ENCODE measurements around the gene TRAF3.

The TRAF3 gene

DNA sequence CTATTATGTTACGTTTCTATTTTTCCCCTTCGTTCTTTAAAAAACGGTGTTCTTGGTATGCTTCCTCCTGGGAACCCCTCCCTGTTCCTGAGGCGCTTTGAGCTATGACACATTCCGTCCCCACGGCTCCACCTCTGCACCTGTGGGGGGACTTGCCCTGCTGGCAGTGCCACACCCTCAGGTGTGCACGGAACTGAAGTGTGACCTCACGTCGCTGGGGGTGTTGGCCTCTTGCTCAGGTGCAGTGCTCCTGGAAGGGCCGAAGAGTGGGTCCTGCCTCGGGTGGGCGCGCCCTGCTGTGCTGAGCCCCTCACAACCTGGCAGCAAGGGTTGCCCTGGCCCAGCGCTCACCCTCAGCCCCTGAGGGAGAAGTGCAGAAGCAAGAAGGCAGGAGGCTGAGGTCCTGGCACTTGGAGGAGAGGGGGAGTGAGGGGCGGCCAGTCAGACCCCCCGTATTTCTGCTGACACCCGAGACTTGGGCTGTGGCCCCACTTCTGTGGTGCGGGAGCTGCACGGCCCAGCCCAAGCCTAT is 150.2 kb downstream of the TRAF3 start:
- TF ChIP-seq GLIS3 (CRISPR knock-in tag; IDR thresholded peaks at IDR 0.05): no peak
- TF ChIP-seq ZNF565 (CRISPR knock-in tag; conservative IDR thresholded peaks at IDR 0.05; ENCODE audit: low read depth): no peak
- TF ChIP-seq RARB (CRISPR knock-in tag; IDR thresholded peaks at IDR 0.05): no peak
- no peak for TF ChIP-seq POU6F1 (CRISPR knock-in tag; IDR thresholded peaks at IDR 0.05; ENCODE audit: borderline replicate concordance, low read depth)
- TF ChIP-seq, protein P1, sequence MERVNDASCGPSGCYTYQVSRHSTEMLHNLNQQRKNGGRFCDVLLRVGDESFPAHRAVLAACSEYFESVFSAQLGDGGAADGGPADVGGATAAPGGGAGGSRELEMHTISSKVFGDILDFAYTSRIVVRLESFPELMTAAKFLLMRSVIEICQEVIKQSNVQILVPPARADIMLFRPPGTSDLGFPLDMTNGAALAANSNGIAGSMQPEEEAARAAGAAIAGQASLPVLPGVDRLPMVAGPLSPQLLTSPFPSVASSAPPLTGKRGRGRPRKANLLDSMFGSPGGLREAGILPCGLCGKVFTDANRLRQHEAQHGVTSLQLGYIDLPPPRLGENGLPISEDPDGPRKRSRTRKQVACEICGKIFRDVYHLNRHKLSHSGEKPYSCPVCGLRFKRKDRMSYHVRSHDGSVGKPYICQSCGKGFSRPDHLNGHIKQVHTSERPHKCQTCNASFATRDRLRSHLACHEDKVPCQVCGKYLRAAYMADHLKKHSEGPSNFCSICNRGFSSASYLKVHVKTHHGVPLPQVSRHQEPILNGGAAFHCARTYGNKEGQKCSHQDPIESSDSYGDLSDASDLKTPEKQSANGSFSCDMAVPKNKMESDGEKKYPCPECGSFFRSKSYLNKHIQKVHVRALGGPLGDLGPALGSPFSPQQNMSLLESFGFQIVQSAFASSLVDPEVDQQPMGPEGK (CRISPR knock-in tag; IDR thresholded peaks at IDR 0.05; ENCODE audit: borderline replicate concordance): no peak
- no peak for TF ChIP-seq ISL1 (CRISPR knock-in tag; IDR thresholded peaks at IDR 0.05)
- no peak for TF ChIP-seq ZNF8 (CRISPR knock-in tag; IDR thresholded peaks at IDR 0.05)
- TF ChIP-seq ZC3H10 (CRISPR knock-in tag; IDR thresholded peaks at IDR 0.05): no peak
- no peak for TF ChIP-seq ESRRG (CRISPR knock-in tag; IDR thresholded peaks at IDR 0.05)
- TF ChIP-seq ARNTL (CRISPR knock-in tag; IDR thresholded peaks at IDR 0.05; ENCODE audit: borderline replicate concordance, low read depth): no peak
- no peak for TF ChIP-seq CSDC2 (CRISPR knock-in tag; IDR thresholded peaks at IDR 0.05)
- no peak for TF ChIP-seq CREB5 (CRISPR knock-in tag; IDR thresholded peaks at IDR 0.05; ENCODE audit: low read depth)
- TF ChIP-seq TCF4 (CRISPR knock-in tag; IDR thresholded peaks at IDR 0.05; ENCODE audit: borderline replicate concordance): no peak
- TF ChIP-seq ZFP30 (CRISPR knock-in tag; IDR thresholded peaks at IDR 0.05): no peak
- TF ChIP-seq, protein P2, sequence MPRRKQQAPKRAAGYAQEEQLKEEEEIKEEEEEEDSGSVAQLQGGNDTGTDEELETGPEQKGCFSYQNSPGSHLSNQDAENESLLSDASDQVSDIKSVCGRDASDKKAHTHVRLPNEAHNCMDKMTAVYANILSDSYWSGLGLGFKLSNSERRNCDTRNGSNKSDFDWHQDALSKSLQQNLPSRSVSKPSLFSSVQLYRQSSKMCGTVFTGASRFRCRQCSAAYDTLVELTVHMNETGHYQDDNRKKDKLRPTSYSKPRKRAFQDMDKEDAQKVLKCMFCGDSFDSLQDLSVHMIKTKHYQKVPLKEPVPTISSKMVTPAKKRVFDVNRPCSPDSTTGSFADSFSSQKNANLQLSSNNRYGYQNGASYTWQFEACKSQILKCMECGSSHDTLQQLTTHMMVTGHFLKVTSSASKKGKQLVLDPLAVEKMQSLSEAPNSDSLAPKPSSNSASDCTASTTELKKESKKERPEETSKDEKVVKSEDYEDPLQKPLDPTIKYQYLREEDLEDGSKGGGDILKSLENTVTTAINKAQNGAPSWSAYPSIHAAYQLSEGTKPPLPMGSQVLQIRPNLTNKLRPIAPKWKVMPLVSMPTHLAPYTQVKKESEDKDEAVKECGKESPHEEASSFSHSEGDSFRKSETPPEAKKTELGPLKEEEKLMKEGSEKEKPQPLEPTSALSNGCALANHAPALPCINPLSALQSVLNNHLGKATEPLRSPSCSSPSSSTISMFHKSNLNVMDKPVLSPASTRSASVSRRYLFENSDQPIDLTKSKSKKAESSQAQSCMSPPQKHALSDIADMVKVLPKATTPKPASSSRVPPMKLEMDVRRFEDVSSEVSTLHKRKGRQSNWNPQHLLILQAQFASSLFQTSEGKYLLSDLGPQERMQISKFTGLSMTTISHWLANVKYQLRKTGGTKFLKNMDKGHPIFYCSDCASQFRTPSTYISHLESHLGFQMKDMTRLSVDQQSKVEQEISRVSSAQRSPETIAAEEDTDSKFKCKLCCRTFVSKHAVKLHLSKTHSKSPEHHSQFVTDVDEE (CRISPR knock-in tag; IDR thresholded peaks at IDR 0.05): no peak
- TF ChIP-seq ZNF70 (CRISPR knock-in tag; IDR thresholded peaks at IDR 0.05): no peak
- no peak for TF ChIP-seq SNAI2 (CRISPR knock-in tag; IDR thresholded peaks at IDR 0.05)
- TF ChIP-seq PPARA (CRISPR knock-in tag; IDR thresholded peaks at IDR 0.05; ENCODE audit: borderline replicate concordance): no peak
- no peak for TF ChIP-seq TOX (CRISPR knock-in tag; IDR thresholded peaks at IDR 0.05; ENCODE audit: borderline replicate concordance)
- ATAC-seq: no peak

DNA sequence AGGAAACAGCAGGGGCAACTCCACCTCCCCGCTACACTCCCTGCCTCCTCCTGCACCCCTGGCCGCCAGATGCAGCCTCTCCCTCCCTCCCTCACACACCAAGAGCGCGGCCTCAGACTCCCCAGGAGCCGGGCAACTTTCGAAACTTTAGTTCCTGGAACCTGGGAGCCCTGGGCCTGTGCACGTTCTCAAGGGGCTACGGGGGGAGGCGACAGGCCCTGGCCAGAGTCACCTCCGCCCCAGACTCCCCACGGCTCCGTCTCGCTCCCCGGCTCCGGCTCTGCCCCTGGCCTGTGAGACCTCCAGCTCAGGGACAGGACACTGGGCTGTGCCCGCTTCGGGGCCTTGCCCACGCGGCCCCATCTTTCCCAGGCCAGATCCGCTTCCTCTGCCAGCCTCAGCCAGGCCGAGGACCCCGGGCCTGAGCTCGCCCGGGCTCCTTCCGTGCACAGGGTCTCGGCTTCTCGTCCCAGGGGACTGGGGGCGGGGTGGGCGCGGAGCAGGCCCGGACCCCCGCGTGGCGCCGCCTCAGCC is 150.7 kb downstream of the TRAF3 start:
- ATAC-seq: no peak
- TF ChIP-seq RARB (CRISPR knock-in tag; IDR thresholded peaks at IDR 0.05) (no peak), ZNF565 (CRISPR knock-in tag; conservative IDR thresholded peaks at IDR 0.05; ENCODE audit: low read depth) (no peak), GLIS3 (CRISPR knock-in tag; IDR thresholded peaks at IDR 0.05) (no peak), ZNF8 (CRISPR knock-in tag; IDR thresholded peaks at IDR 0.05) (no peak), ZC3H10 (CRISPR knock-in tag; IDR thresholded peaks at IDR 0.05) (no peak), CREB5 (CRISPR knock-in tag; IDR thresholded peaks at IDR 0.05; ENCODE audit: low read depth) (no peak), ESRRG (CRISPR knock-in tag; IDR thresholded peaks at IDR 0.05) (no peak), SNAI2 (CRISPR knock-in tag; IDR thresholded peaks at IDR 0.05) (no peak), OSR1 (CRISPR knock-in tag; IDR thresholded peaks at IDR 0.05) (no peak), TCF4 (CRISPR knock-in tag; IDR thresholded peaks at IDR 0.05; ENCODE audit: borderline replicate concordance) (no peak), CSDC2 (CRISPR knock-in tag; IDR thresholded peaks at IDR 0.05) (no peak)

Measured in SK-N-SH treated with all-trans-retinoic acid at 6 μM for 48 hours (cell line).